WTC11 (cell line): Measurements from ENCODE around the gene ATF6B. TPM values are rescaled to one million over a fixed set of nuclear protein-coding genes. Genes with fewer than 3 reads are reported as not detected.

Experiments
- AR ChIP-seq: fragments of 250-450 bp; sonication (Bioruptor Pico); IDR thresholded peaks from 2 replicates; pipeline ENCODE4 v1.9.0; 2021; ENCODE audit warnings: mild to moderate bottlenecking
- ARID4B ChIP-seq: sonication (generic); formaldehyde crosslinking; IDR thresholded peaks from 2 replicates; pipeline ENCODE4 v1.8.0; 2023; ENCODE audit warnings: missing genetic modification reagents, mild to moderate bottlenecking, borderline replicate concordance
- ATF1 ChIP-seq: sonication (generic); formaldehyde crosslinking; IDR thresholded peaks from 2 replicates; pipeline ENCODE4 v1.8.1; 2023; ENCODE audit warnings: mild to moderate bottlenecking, moderate library complexity, missing genetic modification reagents
- ATF3 ChIP-seq: sonication (generic); formaldehyde crosslinking; conservative IDR thresholded peaks from 2 replicates; pipeline ENCODE4 v1.8.1; 2022; ENCODE audit warnings: mild to moderate bottlenecking, missing genetic modification reagents
- CTCF ChIP-seq: fragments of 200-600 bp; IDR thresholded peaks from 2 replicates; pipeline ENCODE4 v1.8.0; 2022; ENCODE audit warnings: antibody characterized with exemption
- ESRRA ChIP-seq: sonication (generic); formaldehyde crosslinking; IDR thresholded peaks from 2 replicates; pipeline ENCODE4 v1.8.1; 2022; ENCODE audit warnings: mild to moderate bottlenecking, missing genetic modification reagents, borderline replicate concordance
- FOXJ3 ChIP-seq: sonication (generic); formaldehyde crosslinking; IDR thresholded peaks from 2 replicates; pipeline ENCODE4 v1.9.0; 2021; ENCODE audit warnings: missing genetic modification reagents, mild to moderate bottlenecking, borderline replicate concordance
- FOXP1 ChIP-seq: sonication (generic); formaldehyde crosslinking; IDR thresholded peaks from 2 replicates; pipeline ENCODE4 v1.8.0; 2022; ENCODE audit warnings: missing genetic modification reagents, mild to moderate bottlenecking, moderate library complexity, borderline replicate concordance
- NFATC4 ChIP-seq: fragments of 250-450 bp; sonication (Bioruptor Pico); IDR thresholded peaks from 2 replicates; pipeline ENCODE4 v1.9.0; 2021; ENCODE audit warnings: mild to moderate bottlenecking
- NFYB ChIP-seq: sonication (generic); formaldehyde crosslinking; conservative IDR thresholded peaks from 2 replicates; pipeline ENCODE4 v1.8.0; 2022; ENCODE audit warnings: low read depth, missing genetic modification reagents
- OVOL2 ChIP-seq: fragments of 250-450 bp; sonication (Bioruptor Pico); IDR thresholded peaks from 2 replicates; pipeline ENCODE4 v1.9.0; 2021; ENCODE audit warnings: mild to moderate bottlenecking, borderline replicate concordance
- RORB ChIP-seq: fragments of 250-450 bp; sonication (Bioruptor Pico); IDR thresholded peaks from 2 replicates; pipeline ENCODE4 v1.9.0; 2021; ENCODE audit warnings: mild to moderate bottlenecking
- ZBTB21 ChIP-seq: sonication (generic); formaldehyde crosslinking; IDR thresholded peaks from 2 replicates; pipeline ENCODE4 v1.8.1; 2023; ENCODE audit warnings: mild to moderate bottlenecking, missing genetic modification reagents, borderline replicate concordance
- ZMAT4 ChIP-seq: fragments of 250-450 bp; sonication (Bioruptor Pico); IDR thresholded peaks from 2 replicates; pipeline ENCODE4 v1.9.0; 2021; ENCODE audit warnings: mild to moderate bottlenecking
- ZNF317 ChIP-seq: sonication (generic); formaldehyde crosslinking; IDR thresholded peaks from 2 replicates; pipeline ENCODE4 v1.8.1; 2023; ENCODE audit warnings: low read depth, mild to moderate bottlenecking, moderate library complexity, missing genetic modification reagents, borderline replicate concordance
- ZNF396 ChIP-seq: fragments of 250-450 bp; sonication (Bioruptor Pico); IDR thresholded peaks from 2 replicates; pipeline ENCODE4 v1.8.0; 2021; ENCODE audit warnings: mild to moderate bottlenecking, moderate library complexity, borderline replicate concordance
- total RNA-seq: library from RNA; stranded (reverse); gene quantifications from 3 replicates; pipeline ENCODE4 v1.2.3, GENCODE V29; 2021
- TF ChIP-seq, protein P1 (sequence below): fragments of 250-450 bp; sonication (Bioruptor Pico); IDR thresholded peaks from 2 replicates; pipeline ENCODE4 v2.1.2; 2022; ENCODE audit warnings: mild to moderate bottlenecking, moderate library complexity
- TF ChIP-seq, protein P2 (sequence below): sonication (generic); formaldehyde crosslinking; IDR thresholded peaks from 2 replicates; pipeline ENCODE4 v1.8.0; 2022; ENCODE audit warnings: mild to moderate bottlenecking, missing genetic modification reagents
- TF ChIP-seq, protein P3 (sequence below): sonication (generic); formaldehyde crosslinking; IDR thresholded peaks from 2 replicates; pipeline ENCODE4 v1.8.0; 2022; ENCODE audit warnings: mild to moderate bottlenecking, missing genetic modification reagents
- TF ChIP-seq, protein P4 (sequence below): sonication (generic); formaldehyde crosslinking; IDR thresholded peaks from 2 replicates; pipeline ENCODE4 v1.8.1; 2023; ENCODE audit warnings: mild to moderate bottlenecking, missing genetic modification reagents, moderate library complexity

The ATF6B gene
- total RNA-seq, 1 experiment from 2014 or later: 47.5 TPM

- TF ChIP-seq CTCF (no peak), FOXP1 (CRISPR knock-in tag) (peak; percentile 23; the same call in 1 of the 2 replicates), ZNF317 (CRISPR knock-in tag) (no peak), ESRRA (no peak), NFYB (CRISPR knock-in tag) (peak; percentile 72), NFATC4 (CRISPR knock-in tag) (no peak), RORB (CRISPR knock-in tag) (no peak), ZNF396 (CRISPR knock-in tag) (no peak), OVOL2 (no peak), ATF1 (CRISPR knock-in tag) (no peak), AR (no peak), ZBTB21 (CRISPR knock-in tag) (no peak), ARID4B (CRISPR knock-in tag) (0 out of 2 replicates have a peak, but pooled peaks have one; percentile 47), ZMAT4 (CRISPR knock-in tag) (no peak), ATF3 (CRISPR knock-in tag) (no peak), FOXJ3 (CRISPR knock-in tag) (no peak)
- TF ChIP-seq, protein P1, sequence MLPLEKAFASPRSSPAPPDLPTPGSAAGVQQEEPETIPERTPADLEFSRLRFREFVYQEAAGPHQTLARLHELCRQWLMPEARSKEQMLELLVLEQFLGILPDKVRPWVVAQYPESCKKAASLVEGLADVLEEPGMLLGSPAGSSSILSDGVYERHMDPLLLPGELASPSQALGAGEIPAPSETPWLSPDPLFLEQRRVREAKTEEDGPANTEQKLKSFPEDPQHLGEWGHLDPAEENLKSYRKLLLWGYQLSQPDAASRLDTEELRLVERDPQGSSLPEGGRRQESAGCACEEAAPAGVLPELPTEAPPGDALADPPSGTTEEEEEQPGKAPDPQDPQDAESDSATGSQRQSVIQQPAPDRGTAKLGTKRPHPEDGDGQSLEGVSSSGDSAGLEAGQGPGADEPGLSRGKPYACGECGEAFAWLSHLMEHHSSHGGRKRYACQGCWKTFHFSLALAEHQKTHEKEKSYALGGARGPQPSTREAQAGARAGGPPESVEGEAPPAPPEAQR (CRISPR knock-in tag): no peak
- TF ChIP-seq, protein P2, sequence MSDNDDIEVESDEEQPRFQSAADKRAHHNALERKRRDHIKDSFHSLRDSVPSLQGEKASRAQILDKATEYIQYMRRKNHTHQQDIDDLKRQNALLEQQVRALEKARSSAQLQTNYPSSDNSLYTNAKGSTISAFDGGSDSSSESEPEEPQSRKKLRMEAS: peak; percentile 58; the same call in 1 of the 2 replicates
- TF ChIP-seq, protein P3, sequence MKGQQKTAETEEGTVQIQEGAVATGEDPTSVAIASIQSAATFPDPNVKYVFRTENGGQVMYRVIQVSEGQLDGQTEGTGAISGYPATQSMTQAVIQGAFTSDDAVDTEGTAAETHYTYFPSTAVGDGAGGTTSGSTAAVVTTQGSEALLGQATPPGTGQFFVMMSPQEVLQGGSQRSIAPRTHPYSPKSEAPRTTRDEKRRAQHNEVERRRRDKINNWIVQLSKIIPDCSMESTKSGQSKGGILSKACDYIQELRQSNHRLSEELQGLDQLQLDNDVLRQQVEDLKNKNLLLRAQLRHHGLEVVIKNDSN: peak; percentile 88
- TF ChIP-seq, protein P4, sequence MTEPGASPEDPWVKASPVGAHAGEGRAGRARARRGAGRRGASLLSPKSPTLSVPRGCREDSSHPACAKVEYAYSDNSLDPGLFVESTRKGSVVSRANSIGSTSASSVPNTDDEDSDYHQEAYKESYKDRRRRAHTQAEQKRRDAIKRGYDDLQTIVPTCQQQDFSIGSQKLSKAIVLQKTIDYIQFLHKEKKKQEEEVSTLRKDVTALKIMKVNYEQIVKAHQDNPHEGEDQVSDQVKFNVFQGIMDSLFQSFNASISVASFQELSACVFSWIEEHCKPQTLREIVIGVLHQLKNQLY (CRISPR knock-in tag): no peak
Observed at GRCh38 chr6:32127717-32128592, at the start of gene ATF6B (continued).
